CD14-positive monocyte (primary cell): ENCODE results near the gene SPTBN2. TPM values are rescaled to one million over a fixed set of nuclear protein-coding genes. Genes with fewer than 3 reads are reported as not detected.

Source experiments
- DNase-seq, 3 donors: peaks; one replicate each; pipeline ENCODE4 v3.0.0-alpha.2; 2011 to 2022
- H2AFZ ChIP-seq: 2 replicates; pipeline ENCODE4 v1.6.0; 2012; ENCODE audit warnings: mild to moderate bottlenecking, low read depth, low read length, inconsistent platforms; ENCODE audit not compliant: insufficient read depth, poor library complexity, severe bottlenecking
- H3K27ac ChIP-seq, 2 donors: 1 replicate in 1 of 2; 2 replicates in 1 of 2; pipeline ENCODE4 v1.5.1; 2012 to 2013; ENCODE audit warnings: low read length in 2 of 2, control low read depth in 1 of 2, inconsistent platforms in 1 of 2, low read depth in 1 of 2, mild to moderate bottlenecking in 1 of 2
- H3K27me3 ChIP-seq, 2 donors: one replicate each; pipeline versions ENCODE4 v1.6.0 to v1.6.1; 2011 to 2013; ENCODE audit warnings: low read length in 2 of 2; ENCODE audit not compliant: control insufficient read depth in 2 of 2, insufficient read depth in 2 of 2
- H3K36me3 ChIP-seq, 2 donors: replicated peaks in 1 of 2; 1 replicate in 1 of 2; 2 replicates in 1 of 2; pipeline versions ENCODE4 v1.5.1 to v1.6.1; 2012 to 2013; ENCODE audit warnings: low read length in 2 of 2, control low read depth in 1 of 2, inconsistent platforms in 1 of 2, mild to moderate bottlenecking in 1 of 2; ENCODE audit not compliant: insufficient read depth in 2 of 2, control insufficient read depth in 1 of 2
- H3K4me1 ChIP-seq, 2 donors: 1 replicate in 1 of 2; 2 replicates in 1 of 2; pipeline versions ENCODE4 v1.5.1 to v1.6.1; 2012 to 2013; ENCODE audit warnings: low read length in 2 of 2, control low read depth in 1 of 2, inconsistent platforms in 1 of 2, mild to moderate bottlenecking in 1 of 2, moderate library complexity in 1 of 2; ENCODE audit not compliant: insufficient read depth in 2 of 2, control insufficient read depth in 1 of 2
- H3K4me2 ChIP-seq: replicated peaks from 2 replicates; pipeline ENCODE3; 2012; ENCODE audit warnings: low read length, moderate library complexity, mild to moderate bottlenecking; ENCODE audit not compliant: poor library complexity, severe bottlenecking; ENCODE audit errors: extremely low read depth
- H3K4me3 ChIP-seq, 3 experiments: fragments of 200-600 bp in 1 of 3; sonication (generic) in 1 of 3; replicated peaks in 1 of 3; 1 replicate in 2 of 3; 2 replicates in 1 of 3; pipeline ENCODE4 v1.5.1; 2011 to 2013; ENCODE audit warnings: low read length in 3 of 3, mild to moderate bottlenecking in 3 of 3, control low read depth in 2 of 3, low read depth in 2 of 3, inconsistent platforms in 1 of 3, moderate library complexity in 1 of 3
- H3K79me2 ChIP-seq: 2 replicates; pipeline ENCODE4 v1.6.0; 2012; ENCODE audit warnings: mild to moderate bottlenecking, control low read depth, inconsistent platforms, low read length, moderate library complexity; ENCODE audit not compliant: insufficient read depth
- H3K9ac ChIP-seq: 2 replicates; pipeline ENCODE4 v1.6.0; 2017; ENCODE audit warnings: low read length, mild to moderate bottlenecking; ENCODE audit not compliant: insufficient read depth, poor library complexity, severe bottlenecking
- H3K9me3 ChIP-seq, 2 donors: replicated peaks in 1 of 2; 1 replicate in 1 of 2; 2 replicates in 1 of 2; pipeline versions ENCODE4 v1.5.1 to v1.6.1; 2012 to 2013; ENCODE audit warnings: low read length in 2 of 2, control low read depth in 1 of 2; ENCODE audit not compliant: control insufficient read depth in 1 of 2, insufficient read depth in 1 of 2
- H4K20me1 ChIP-seq: 2 replicates; pipeline ENCODE4 v1.6.0; 2012; ENCODE audit warnings: mild to moderate bottlenecking, low read length, control low read depth, moderate library complexity; ENCODE audit not compliant: insufficient read depth
- H3K27ac Mint-ChIP-seq, 7 donors: one replicate each; pipeline ENCODE4 v1.8.0; 2020; ENCODE audit warnings: mild to moderate bottlenecking in 7 of 7, mixed read lengths in 7 of 7, moderate library complexity in 6 of 7, inconsistent platforms in 2 of 7
- H3K27me3 Mint-ChIP-seq, 3 donors: one replicate each; pipeline ENCODE4 v1.8.0; 2021 to 2022; ENCODE audit warnings: low read depth in 3 of 3, mild to moderate bottlenecking in 3 of 3, mixed read lengths in 3 of 3, moderate library complexity in 3 of 3, inconsistent platforms in 1 of 3
- H3K36me3 Mint-ChIP-seq, 2 donors: one replicate each; pipeline ENCODE4 v1.8.0; 2020; ENCODE audit warnings: mixed read lengths in 2 of 2, inconsistent platforms in 1 of 2, mild to moderate bottlenecking in 1 of 2
- H3K4me1 Mint-ChIP-seq: one replicate; pipeline ENCODE4 v1.8.0; 2020; ENCODE audit warnings: mild to moderate bottlenecking, mixed read lengths
- H3K4me3 Mint-ChIP-seq, 2 donors: one replicate each; pipeline ENCODE4 v1.8.0; 2020; ENCODE audit warnings: mild to moderate bottlenecking in 2 of 2, mixed read lengths in 2 of 2, moderate library complexity in 1 of 2
- H3K9me3 Mint-ChIP-seq, 7 donors: one replicate each; pipeline ENCODE4 v1.8.0; 2020 to 2022; ENCODE audit warnings: mixed read lengths in 7 of 7, mild to moderate bottlenecking in 6 of 7, moderate library complexity in 6 of 7, inconsistent platforms in 2 of 7
- CTCF ChIP-seq: fragments of 200-600 bp; IDR thresholded peaks from one replicate; pipeline ENCODE4 v1.8.0; 2022; ENCODE audit warnings: antibody characterized with exemption, mild to moderate bottlenecking
- WGBS: methylation state at CpG from one replicate; pipeline ENCODE4 v1.1.5; 2013; ENCODE audit warnings: missing lambda C conversion rate; ENCODE audit not compliant: insufficient coverage; 5-methylcytosine and 5-hydroxymethylcytosine counted together
- intact Hi-C, 2 donors: fragments of 100-400 bp; cut with micrococcal nuclease; formaldehyde crosslinking; loops; one replicate each; pipeline versions ENCODE4 v1.15.0 to v1.15.1; 2023
- polyA plus RNA-seq, 3 donors: library from polyadenylated mRNA; depleted of rRNA in 1 of 3; unstranded in 2 of 3; stranded (reverse) in 1 of 3; fragments of 300-500 nt in 2 of 3; fragments of >200 nt in 1 of 3; fragmentation: Illumina TruSeq in 2 of 3; gene quantifications; 1 replicate in 2 of 3; 2 replicates in 1 of 3; pipeline ENCODE4 v1.2.3, GENCODE V29; 2012 to 2021

Gene SPTBN2
- polyA plus RNA-seq, 3 donors, result not detected

GRCh38 chr11:66716996-66717395 lies 12.0 kb downstream of the SPTBN2 start:
- H3K4me3 ChIP-seq, result no peak overlapping the region
- 89% methylated on average over 1 of the region's 3 CpGs for WGBS

GRCh38 chr11:66715346-66716085 lies 13.5 kb downstream of the SPTBN2 start:
- DNase-seq, result no peak
- peaks cover 2 to 16% (median 7%) of the 10 kb centered on the region in 3 donors for H3K27me3 Mint-ChIP-seq
- H3K9me3 Mint-ChIP-seq, result peaks cover 0 to 2% (median 0%) of the 10 kb centered on the region in 7 donors
- no peak overlapping the region for H3K4me3 Mint-ChIP-seq
- Histone ChIP-seq H3K36me3 (no peaks in the 10 kb centered on the region), H3K9ac (no peak overlapping the region), H3K4me3 (no peak overlapping the region), H2AFZ (no peak overlapping the region), H4K20me1 (no peaks in the 10 kb centered on the region), H3K27ac (no peak overlapping the region), H3K27me3 (peaks cover 0 to 2% of the 10 kb centered on the region in 2 donors), H3K4me2 (no peak overlapping the region), H3K79me2 (no peaks in the 10 kb centered on the region), H3K9me3 (no peaks in the 10 kb centered on the region), H3K4me1 (no peaks in the 10 kb centered on the region)
- no peak for TF ChIP-seq CTCF
- no peak overlapping the region for H3K27ac Mint-ChIP-seq
- intact Hi-C loops, result loop anchor here in 1 of 2 donors (5.0 kb wide), 1 partner anchor 102 kb away; no protein-coding TSS in a partner anchor
- peaks cover 12% of the 10 kb centered on the region for H3K4me1 Mint-ChIP-seq
- no peaks in the 10 kb centered on the region for H3K36me3 Mint-ChIP-seq
- WGBS, result 91% methylated on average over 15 of the region's 19 CpGs

More at GRCh38 chr11:66716996-66717395, 12.0 kb downstream of the SPTBN2 start:
- no peak overlapping the region for H3K9ac ChIP-seq
- Mint-ChIP-seq H3K4me1 (peaks cover 12% of the 10 kb centered on the region), H3K36me3 (no peaks in the 10 kb centered on the region), H3K27me3 (peaks cover 2 to 17% (median 9%) of the 10 kb centered on the region in 3 donors), H3K27ac (peak overlapping the region in 1 of 7 donors; percentile 46), H3K9me3 (peaks cover 0 to 2% (median 0%) of the 10 kb centered on the region in 7 donors), H3K4me3 (no peak overlapping the region)
- no peak for DNase-seq
- H3K4me2 ChIP-seq, result no peak overlapping the region
- TF ChIP-seq CTCF, result no peak
- H2AFZ ChIP-seq, result no peak overlapping the region
- no peaks in the 10 kb centered on the region for H3K36me3 ChIP-seq
- H3K4me1 ChIP-seq, result no peaks in the 10 kb centered on the region
- peaks cover 0 to 2% of the 10 kb centered on the region in 2 donors for H3K27me3 ChIP-seq
- intact Hi-C loops, result loop anchor here in 1 of 2 donors (5.0 kb wide), 1 partner anchor 100 kb away; no protein-coding TSS in a partner anchor
- H3K9me3 ChIP-seq, result no peaks in the 10 kb centered on the region
- no peaks in the 10 kb centered on the region for H3K79me2 ChIP-seq
- no peaks in the 10 kb centered on the region for H4K20me1 ChIP-seq
- no peak overlapping the region for H3K27ac ChIP-seq
